Right atrium auricular region (tissue), 2 donors: ENCODE data around the gene SPOCK1. TPM values are rescaled to one million over a fixed set of nuclear protein-coding genes. Genes with fewer than 3 reads are reported as not detected.

Experiments
- DNase-seq: peaks from one replicate; pipeline ENCODE4 v3.0.0-alpha.2; 2019; ENCODE audit warnings: low spot score
- H3K27ac ChIP-seq, 2 donors: fragments of 200-600 bp; sonication (generic); 1 replicate in 1 of 2; 2 replicates in 1 of 2; pipeline ENCODE4 v1.5.1; 2016 to 2019
- H3K27me3 ChIP-seq, 2 donors: fragments of 200-600 bp; sonication (generic); one replicate each; pipeline versions ENCODE4 v1.5.1 to v1.6.0; 2017 to 2019
- H3K36me3 ChIP-seq: fragments of 200-600 bp; sonication (generic); one replicate; pipeline ENCODE4 v1.5.1; 2016
- H3K4me1 ChIP-seq, 2 donors: fragments of 200-600 bp; sonication (generic); one replicate each; pipeline versions ENCODE4 v1.5.1 to v1.6.0; 2017 to 2019
- H3K4me3 ChIP-seq, 2 donors: fragments of 200-600 bp; sonication (generic); 1 replicate in 1 of 2; 2 replicates in 1 of 2; pipeline ENCODE4 v1.5.1; 2017 to 2019; ENCODE audit warnings: mild to moderate bottlenecking in 1 of 2, moderate library complexity in 1 of 2
- H3K9me3 ChIP-seq, 2 donors: fragments of 200-600 bp; sonication (generic); one replicate each; pipeline ENCODE4 v1.5.1; 2019
- total RNA-seq, 2 donors: library from RNA; depleted of rRNA; stranded (reverse); fragments of >200 nt; gene quantifications; one replicate each; pipeline ENCODE4 v1.1.0, GENCODE V29; 2016
- TF ChIP-seq, protein P1 (sequence below), 2 donors: fragments of 200-600 bp; sonication (generic); IDR thresholded peaks; one replicate each; pipeline ENCODE4 v1.5.1; 2019; ENCODE audit warnings: antibody characterized with exemption in 2 of 2

Gene SPOCK1
- total RNA-seq, 2 donors from 2014 or later, result 59.8 to 84.5 TPM

GRCh38 chr5:137226081-137226480, 273.0 kb downstream of the SPOCK1 start:
- H3K27me3 ChIP-seq, result no peaks in the 10 kb centered on the region
- no peaks in the 10 kb centered on the region for H3K4me1 ChIP-seq
- no peak overlapping the region for H3K27ac ChIP-seq
- H3K4me3 ChIP-seq, result no peak overlapping the region
- no peak for DNase-seq
- no peaks in the 10 kb centered on the region for H3K36me3 ChIP-seq
- H3K9me3 ChIP-seq, result no peaks in the 10 kb centered on the region
- TF ChIP-seq, protein P1, sequence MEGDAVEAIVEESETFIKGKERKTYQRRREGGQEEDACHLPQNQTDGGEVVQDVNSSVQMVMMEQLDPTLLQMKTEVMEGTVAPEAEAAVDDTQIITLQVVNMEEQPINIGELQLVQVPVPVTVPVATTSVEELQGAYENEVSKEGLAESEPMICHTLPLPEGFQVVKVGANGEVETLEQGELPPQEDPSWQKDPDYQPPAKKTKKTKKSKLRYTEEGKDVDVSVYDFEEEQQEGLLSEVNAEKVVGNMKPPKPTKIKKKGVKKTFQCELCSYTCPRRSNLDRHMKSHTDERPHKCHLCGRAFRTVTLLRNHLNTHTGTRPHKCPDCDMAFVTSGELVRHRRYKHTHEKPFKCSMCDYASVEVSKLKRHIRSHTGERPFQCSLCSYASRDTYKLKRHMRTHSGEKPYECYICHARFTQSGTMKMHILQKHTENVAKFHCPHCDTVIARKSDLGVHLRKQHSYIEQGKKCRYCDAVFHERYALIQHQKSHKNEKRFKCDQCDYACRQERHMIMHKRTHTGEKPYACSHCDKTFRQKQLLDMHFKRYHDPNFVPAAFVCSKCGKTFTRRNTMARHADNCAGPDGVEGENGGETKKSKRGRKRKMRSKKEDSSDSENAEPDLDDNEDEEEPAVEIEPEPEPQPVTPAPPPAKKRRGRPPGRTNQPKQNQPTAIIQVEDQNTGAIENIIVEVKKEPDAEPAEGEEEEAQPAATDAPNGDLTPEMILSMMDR (IDR thresholded peaks at IDR 0.05), result no peak

DNA sequence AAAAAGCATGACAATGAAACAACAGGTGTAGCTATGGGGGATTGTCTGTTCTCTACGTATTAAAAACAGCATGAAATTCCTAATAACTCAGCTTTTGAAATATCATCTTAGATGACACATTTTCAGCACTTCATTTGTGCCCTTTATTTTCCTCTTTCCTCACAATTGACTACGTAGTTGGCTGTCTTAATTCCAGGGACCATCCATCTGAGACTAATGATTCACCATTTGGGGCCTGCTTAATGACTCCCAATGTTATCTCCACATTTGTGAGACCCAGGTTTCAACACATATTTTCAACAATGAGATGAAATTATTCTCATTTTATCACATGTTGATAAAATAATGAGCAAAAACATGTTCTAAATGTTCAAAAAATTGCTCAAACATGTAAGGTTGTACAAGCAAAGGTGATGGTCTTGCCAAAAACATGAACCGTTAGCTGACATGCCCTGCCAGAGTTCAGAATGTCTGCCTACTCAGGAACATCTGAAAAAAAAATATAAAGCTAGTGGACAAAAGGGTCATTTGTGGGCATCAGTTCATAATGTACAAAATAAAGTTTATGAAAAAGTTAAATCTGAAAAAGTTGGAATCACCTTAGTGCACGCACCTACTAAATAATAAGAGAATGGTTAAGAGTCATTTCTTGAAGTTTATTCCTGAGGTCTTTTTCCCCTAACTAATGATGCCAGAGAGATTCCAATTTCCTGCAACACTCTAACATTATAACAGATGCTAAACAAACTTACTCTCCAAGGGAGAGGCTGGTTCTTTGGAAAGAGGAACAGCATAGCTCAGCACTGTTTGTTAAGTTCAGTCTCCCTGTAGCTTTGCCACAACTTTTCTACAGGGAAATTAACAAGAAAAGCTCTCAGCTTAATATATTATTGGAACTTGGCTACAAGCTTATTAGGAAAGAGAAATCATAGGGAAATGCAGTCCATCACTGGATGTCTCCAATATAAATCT, 275.5 kb downstream of the SPOCK1 start:
- Histone ChIP-seq H3K9me3 (no peaks in the 10 kb centered on the region), H3K36me3 (no peaks in the 10 kb centered on the region), H3K27ac (peak overlapping the region in 1 of 2 donors; percentile 44), H3K4me3 (no peak overlapping the region), H3K4me1 (peaks cover 0 to 6% of the 10 kb centered on the region in 2 donors), H3K27me3 (no peaks in the 10 kb centered on the region)
- no peak for DNase-seq
- TF ChIP-seq, protein P1 (IDR thresholded peaks at IDR 0.05), result no peak

DNA sequence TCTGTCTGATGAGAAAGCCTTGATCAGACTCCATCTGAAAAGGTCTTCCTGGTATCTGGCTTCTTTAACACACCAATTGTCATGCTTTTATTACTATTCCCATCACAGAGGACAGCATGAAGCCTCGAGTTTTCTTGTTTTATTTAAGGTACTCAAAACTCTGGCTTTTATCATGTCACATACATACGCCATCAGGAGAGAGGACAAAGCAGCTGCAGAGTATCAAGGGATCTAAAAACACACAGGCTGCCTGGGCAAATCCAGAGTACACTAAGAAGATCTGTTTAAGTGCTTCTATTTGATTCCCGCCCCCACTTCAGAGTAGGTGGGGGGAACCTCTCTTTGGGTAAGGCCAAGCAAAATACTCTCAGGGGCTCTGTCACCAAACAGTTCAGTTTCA, 277.2 kb downstream of the SPOCK1 start:
- Histone ChIP-seq H3K27ac (no peak overlapping the region), H3K36me3 (no peaks in the 10 kb centered on the region), H3K4me1 (peaks cover 0 to 15% of the 10 kb centered on the region in 2 donors), H3K27me3 (no peaks in the 10 kb centered on the region), H3K9me3 (no peaks in the 10 kb centered on the region), H3K4me3 (no peak overlapping the region)
- TF ChIP-seq, protein P1 (IDR thresholded peaks at IDR 0.05), result no peak
- no peak for DNase-seq

GRCh38 chr5:137220523-137220927, 278.6 kb downstream of the SPOCK1 start:
- TF ChIP-seq, protein P1 (IDR thresholded peaks at IDR 0.05), result peak; percentile 32 to 63

GRCh38 chr5:137218896-137219295, 280.2 kb downstream of the SPOCK1 start:
- TF ChIP-seq, protein P1 (IDR thresholded peaks at IDR 0.05), result no peak
- DNase-seq, result no peak
- Histone ChIP-seq H3K27ac (no peak overlapping the region), H3K27me3 (no peaks in the 10 kb centered on the region), H3K36me3 (no peaks in the 10 kb centered on the region), H3K4me3 (no peak overlapping the region), H3K4me1 (peaks cover 0 to 15% of the 10 kb centered on the region in 2 donors), H3K9me3 (no peaks in the 10 kb centered on the region)

More at GRCh38 chr5:137220523-137220927, 278.6 kb downstream of the SPOCK1 start:
- Histone ChIP-seq H3K36me3 (no peaks in the 10 kb centered on the region), H3K4me1 (peaks cover 0 to 15% of the 10 kb centered on the region in 2 donors), H3K27ac (no peak overlapping the region), H3K27me3 (no peaks in the 10 kb centered on the region), H3K9me3 (no peaks in the 10 kb centered on the region), H3K4me3 (no peak overlapping the region)
- DNase-seq, result no peak
